ENCODE measurements around the gene DCC.

DNA sequence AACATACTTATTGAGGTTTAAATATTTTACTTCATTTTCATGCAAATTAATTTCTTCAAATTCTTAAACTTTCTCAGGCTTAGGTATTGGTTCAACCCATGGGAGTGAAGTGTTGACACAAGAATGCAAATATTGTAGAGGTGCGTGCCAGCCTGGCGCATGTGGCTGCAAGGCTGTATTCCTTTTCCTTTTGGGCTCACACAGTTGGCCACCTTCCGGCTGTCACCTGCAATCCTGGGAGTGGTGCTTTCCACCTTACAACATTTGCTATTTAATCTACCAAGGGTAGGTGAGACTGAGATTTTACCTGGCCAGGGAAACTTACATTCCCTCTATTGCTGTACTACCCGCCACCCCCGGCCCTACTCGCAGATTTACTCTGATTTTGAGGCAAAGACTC, 141.1 kb downstream of the DCC start:
- TF ChIP-seq, protein P1, sequence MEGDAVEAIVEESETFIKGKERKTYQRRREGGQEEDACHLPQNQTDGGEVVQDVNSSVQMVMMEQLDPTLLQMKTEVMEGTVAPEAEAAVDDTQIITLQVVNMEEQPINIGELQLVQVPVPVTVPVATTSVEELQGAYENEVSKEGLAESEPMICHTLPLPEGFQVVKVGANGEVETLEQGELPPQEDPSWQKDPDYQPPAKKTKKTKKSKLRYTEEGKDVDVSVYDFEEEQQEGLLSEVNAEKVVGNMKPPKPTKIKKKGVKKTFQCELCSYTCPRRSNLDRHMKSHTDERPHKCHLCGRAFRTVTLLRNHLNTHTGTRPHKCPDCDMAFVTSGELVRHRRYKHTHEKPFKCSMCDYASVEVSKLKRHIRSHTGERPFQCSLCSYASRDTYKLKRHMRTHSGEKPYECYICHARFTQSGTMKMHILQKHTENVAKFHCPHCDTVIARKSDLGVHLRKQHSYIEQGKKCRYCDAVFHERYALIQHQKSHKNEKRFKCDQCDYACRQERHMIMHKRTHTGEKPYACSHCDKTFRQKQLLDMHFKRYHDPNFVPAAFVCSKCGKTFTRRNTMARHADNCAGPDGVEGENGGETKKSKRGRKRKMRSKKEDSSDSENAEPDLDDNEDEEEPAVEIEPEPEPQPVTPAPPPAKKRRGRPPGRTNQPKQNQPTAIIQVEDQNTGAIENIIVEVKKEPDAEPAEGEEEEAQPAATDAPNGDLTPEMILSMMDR (conservative IDR thresholded peaks at IDR 0.05 in 1 of 2, IDR thresholded peaks at IDR 0.05 in 1 of 2; ENCODE audit: low read depth in 1 of 2, low read length in 2 of 2) = no peak
- TF ChIP-seq EZH2 (IDR thresholded peaks at IDR 0.05; ENCODE audit: low read length, missing control alignments) = no peak

Measured in fibroblast of lung (primary cell).